CD4-positive, alpha-beta T cell (primary cell): ENCODE results near the gene LRWD1. TPM values are rescaled to one million over a fixed set of nuclear protein-coding genes. Genes with fewer than 3 reads are reported as not detected.
A peak's percentile ranks its signal among the peaks of the same experiment; 100 is the strongest.
"Not testable (repeated sequence)": the region's sequence is repeated elsewhere in the genome, so short reads cannot be mapped to it uniquely, and the experiment has no call there.

Experiments used
- ATAC-seq: fragments of 200-7000 bp; cut with Tn5 transposase; one replicate; pipeline ENCODE4 v1.10.0; 2022; ENCODE audit warnings: mild to moderate bottlenecking; ENCODE audit not compliant: poor library complexity
- CTCF ChIA-PET: fragments of 350-600 bp; sonication (Branson Sonifier 250); formaldehyde crosslinking; loops from one replicate; lab custom pipeline; 2021; ENCODE audit warnings: antibody characterized with exemption, inconsistent platforms; lab: Charles Lee
- POLR2A ChIA-PET: fragments of 350-600 bp; sonication (Branson Sonifier 250); formaldehyde crosslinking; loops from one replicate; lab custom pipeline; 2021; ENCODE audit warnings: antibody characterized with exemption, inconsistent platforms; lab: Charles Lee
- DNase-seq, 14 experiments: peaks; one replicate each; pipeline ENCODE4 v3.0.0-alpha.2; 2013 to 2020; ENCODE audit warnings: mixed read lengths in 2 of 14
- H3K27ac ChIP-seq, 2 donors: one replicate each; pipeline versions ENCODE4 v1.5.1 to v1.7.0; 2013; ENCODE audit warnings: low read length in 2 of 2, low read depth in 1 of 2, mild to moderate bottlenecking in 1 of 2
- H3K27me3 ChIP-seq, 2 experiments: 1 replicate in 1 of 2; 2 replicates in 1 of 2; pipeline versions ENCODE4 v1.6.1 to v1.7.0; 2013; ENCODE audit warnings: low read length in 2 of 2, control low read depth in 1 of 2, mild to moderate bottlenecking in 1 of 2, moderate library complexity in 1 of 2; ENCODE audit not compliant: insufficient read depth in 2 of 2, control insufficient read depth in 1 of 2
- H3K36me3 ChIP-seq: one replicate; pipeline ENCODE4 v1.6.1; 2013; ENCODE audit warnings: low read length, control low read depth; ENCODE audit not compliant: insufficient read depth
- H3K4me1 ChIP-seq: one replicate; pipeline ENCODE4 v1.6.1; 2013; ENCODE audit warnings: low read length, control low read depth; ENCODE audit not compliant: insufficient read depth
- H3K4me3 ChIP-seq: one replicate; pipeline ENCODE4 v1.5.1; 2013; ENCODE audit warnings: mild to moderate bottlenecking, low read length, moderate library complexity
- H3K9me3 ChIP-seq, 2 experiments: 1 replicate in 1 of 2; 2 replicates in 1 of 2; pipeline versions ENCODE4 v1.6.1 to v1.7.0; 2013; ENCODE audit warnings: low read length in 2 of 2, mild to moderate bottlenecking in 2 of 2, control low read depth in 1 of 2, moderate library complexity in 1 of 2; ENCODE audit not compliant: control insufficient read depth in 1 of 2, insufficient read depth in 1 of 2
- H3K27ac Mint-ChIP-seq: one replicate; pipeline ENCODE4 v1.8.0; 2020; ENCODE audit warnings: mixed read lengths
- H3K27me3 Mint-ChIP-seq: one replicate; pipeline ENCODE4 v1.8.0; 2021; ENCODE audit warnings: mixed read lengths
- H3K36me3 Mint-ChIP-seq: one replicate; pipeline ENCODE4 v1.8.0; 2021; ENCODE audit warnings: low read depth, mixed read lengths
- H3K4me1 Mint-ChIP-seq: one replicate; pipeline ENCODE4 v1.8.0; 2021; ENCODE audit warnings: low read depth, mixed read lengths
- H3K4me3 Mint-ChIP-seq: one replicate; pipeline ENCODE4 v1.8.0; 2020; ENCODE audit warnings: mild to moderate bottlenecking, mixed read lengths
- H3K9me3 Mint-ChIP-seq: one replicate; pipeline ENCODE4 v1.8.0; 2020; ENCODE audit warnings: mixed read lengths
- CTCF ChIP-seq: fragments of 200-600 bp; IDR thresholded peaks from one replicate; pipeline ENCODE4 v1.8.0; 2022; ENCODE audit warnings: antibody characterized with exemption, mild to moderate bottlenecking
- intact Hi-C, 2 experiments: fragments of 100-400 bp; cut with DNase I in 1 of 2; cut with micrococcal nuclease in 1 of 2; formaldehyde crosslinking; loops; one replicate each; pipeline versions ENCODE4 v1.15.1 to v1.9.0; 2023 to 2025; cut with DNase I, micrococcal nuclease
- total RNA-seq, 174 experiments: library from RNA in 2 of 174; stranded (reverse) in 2 of 174; gene quantifications; one replicate each; pipeline ENCODE4 v1.2.3 and lab custom pipeline; 2021 to 2026

Gene LRWD1
- total RNA-seq, 2 experiments from 2014 or later, result 12.9 to 13.9 TPM

DNA sequence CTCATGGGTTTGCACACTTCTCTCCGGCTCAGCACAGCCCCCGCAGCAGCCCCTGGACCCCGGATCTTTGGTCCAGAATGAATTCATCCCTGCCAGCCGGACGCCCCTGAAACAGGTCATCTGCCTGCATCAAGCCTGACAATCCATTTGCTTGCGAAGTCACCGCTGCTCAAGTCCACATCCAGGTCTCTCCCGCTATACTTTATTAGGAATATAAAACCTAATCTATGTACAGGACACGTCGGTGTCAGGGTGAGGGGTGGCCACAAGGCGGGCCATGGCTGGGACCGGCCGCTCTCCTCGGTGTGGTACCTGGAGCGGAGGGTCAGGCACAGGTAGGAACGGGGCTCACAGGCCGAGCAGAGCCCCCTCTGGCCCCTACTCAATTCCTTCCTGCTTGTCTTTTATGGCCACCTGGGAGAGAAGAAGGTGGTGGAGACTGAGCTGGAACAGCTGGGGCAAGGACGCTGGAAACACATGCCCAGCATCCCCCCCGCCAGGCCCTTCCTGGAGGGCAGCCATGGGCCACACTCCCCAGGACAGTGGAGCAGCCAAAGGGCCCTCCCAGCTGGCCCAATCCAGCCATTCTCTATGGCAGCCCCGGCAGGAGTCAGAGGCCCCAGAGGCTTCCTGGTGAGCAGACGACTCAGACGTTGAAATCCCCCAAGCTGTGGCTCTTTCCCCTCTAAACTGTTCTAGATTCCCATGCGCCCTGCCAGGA, 8.6 kb downstream of the LRWD1 start:
- Histone ChIP-seq H3K9me3 (no peaks in the 10 kb centered on the region), H3K27me3 (no peaks in the 10 kb centered on the region), H3K36me3 (peaks cover 38% of the 10 kb centered on the region), H3K4me3 (no peak overlapping the region), H3K27ac (no peak overlapping the region), H3K4me1 (no peaks in the 10 kb centered on the region)
- intact Hi-C loops, result no loop called here
- no peak for ATAC-seq
- Mint-ChIP-seq H3K27me3 (no peaks in the 10 kb centered on the region), H3K36me3 (peaks cover 19% of the 10 kb centered on the region), H3K27ac (no peak overlapping the region), H3K4me1 (no peaks in the 10 kb centered on the region), H3K4me3 (no peak overlapping the region), H3K9me3 (no peaks in the 10 kb centered on the region)
- ChIA-PET POLR2A (no interaction called here), CTCF (interaction anchor here (1.4 kb wide), 1 partner anchor 61 kb away, joined by 3 read pairs; no protein-coding TSS in a partner anchor)
- no peak for TF ChIP-seq CTCF
- DNase-seq, result peak in 1 of 14 experiments; percentile 26

DNA sequence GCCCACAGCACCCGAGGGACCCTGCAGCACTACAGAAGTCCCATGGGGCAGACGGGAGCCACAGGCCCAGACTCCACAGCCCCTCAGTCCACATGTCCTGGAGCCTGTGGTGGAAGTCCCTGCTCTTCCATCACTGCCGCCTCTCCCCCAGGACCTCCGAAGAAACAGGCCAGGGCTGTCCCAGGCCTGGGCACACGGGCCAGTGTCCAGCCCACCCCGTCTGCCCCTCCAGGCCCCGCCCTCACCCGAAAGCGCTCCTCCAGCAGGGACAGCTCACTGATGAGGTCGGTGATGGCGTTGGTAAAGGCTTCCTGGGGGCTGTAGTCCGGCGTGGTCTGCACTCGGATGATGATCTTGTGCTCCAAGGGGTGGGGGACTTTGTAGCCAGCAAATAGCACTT, 9.3 kb downstream of the LRWD1 start:
- H3K9me3 ChIP-seq, H3K4me1 ChIP-seq, ATAC-seq, H3K27ac ChIP-seq, POLR2A ChIA-PET, H3K27ac Mint-ChIP-seq, H3K4me1 Mint-ChIP-seq, H3K9me3 Mint-ChIP-seq, H3K27me3 Mint-ChIP-seq, intact Hi-C loops, H3K4me3 ChIP-seq, H3K27me3 ChIP-seq, H3K4me3 Mint-ChIP-seq: not testable (repeated sequence)
- peak in 1 of 14 experiments; percentile 11 for DNase-seq
- H3K36me3 ChIP-seq, result peaks cover 31% of the 10 kb centered on the region
- CTCF ChIA-PET, result interaction anchor here (1.4 kb wide), 1 partner anchor 62 kb away, joined by 3 read pairs; no protein-coding TSS in a partner anchor
- peaks cover 22% of the 10 kb centered on the region for H3K36me3 Mint-ChIP-seq

DNA sequence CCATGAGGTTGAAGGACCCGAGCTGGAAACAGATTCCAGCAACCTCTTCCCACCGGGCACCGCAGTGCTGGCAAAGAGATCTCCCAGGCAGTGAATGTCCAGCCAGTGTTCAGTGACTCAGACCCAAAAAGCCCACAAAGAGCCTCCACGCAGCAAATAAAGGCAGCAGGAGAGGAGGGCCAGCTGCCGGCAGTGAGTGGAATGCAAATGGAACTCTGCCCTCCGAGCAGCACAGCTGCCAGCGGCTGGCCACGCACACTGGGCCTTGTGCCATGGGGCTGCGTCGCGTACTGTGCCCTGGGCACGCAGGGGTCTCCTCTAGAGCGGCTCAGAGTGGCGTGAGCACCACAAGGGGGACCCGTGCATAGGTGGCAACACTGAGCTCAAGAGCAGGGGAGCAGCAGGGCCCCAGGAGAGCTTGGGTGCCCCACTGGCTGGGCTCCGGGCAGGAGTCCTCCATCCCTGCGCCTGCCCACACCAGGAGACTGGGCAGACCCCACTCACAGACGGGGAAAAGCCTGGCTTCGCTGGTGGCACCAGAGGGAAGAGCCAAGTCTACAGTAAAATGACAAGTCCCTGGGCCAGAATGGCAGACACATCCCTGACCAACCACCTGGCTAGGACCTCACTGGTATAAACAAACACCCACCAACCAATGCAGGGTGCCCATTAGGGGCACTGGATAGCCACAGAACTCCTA, 10.1 kb downstream of the LRWD1 start:
- H3K27ac Mint-ChIP-seq, H3K27ac ChIP-seq, POLR2A ChIA-PET, H3K9me3 ChIP-seq, DNase-seq, intact Hi-C loops, H3K4me1 ChIP-seq, H3K27me3 Mint-ChIP-seq, H3K9me3 Mint-ChIP-seq, H3K4me3 Mint-ChIP-seq, H3K27me3 ChIP-seq, CTCF ChIA-PET, ATAC-seq, H3K4me1 Mint-ChIP-seq, H3K4me3 ChIP-seq: not testable (repeated sequence)
- peaks cover 29% of the 10 kb centered on the region for H3K36me3 ChIP-seq
- H3K36me3 Mint-ChIP-seq, result peaks cover 22% of the 10 kb centered on the region
